Gastroesophageal sphincter (tissue), 4 donors: ENCODE measurements around the gene SMLR1. TPM values are rescaled to one million over a fixed set of nuclear protein-coding genes. Genes with fewer than 3 reads are reported as not detected.

Source experiments
- ATAC-seq: fragments of 150-250 bp; one replicate; pipeline ENCODE4 v1.9.1; 2016; ENCODE audit warnings: mild to moderate bottlenecking, moderate library complexity
- H3K27ac ChIP-seq, 4 donors: fragments of 200-600 bp; sonication (generic) in 3 of 4; 1 replicate in 3 of 4; 2 replicates in 1 of 4; pipeline ENCODE4 v1.5.1; 2016 to 2019
- H3K27me3 ChIP-seq: fragments of 200-600 bp; sonication (generic); one replicate; pipeline ENCODE4 v1.5.1; 2019
- H3K36me3 ChIP-seq, 2 donors: fragments of 200-600 bp; sonication (generic); one replicate each; pipeline ENCODE4 v1.5.1; 2019; ENCODE audit warnings: control low read depth in 1 of 2
- H3K4me1 ChIP-seq, 3 donors: fragments of 200-600 bp; sonication (generic); 1 replicate in 2 of 3; 2 replicates in 1 of 3; pipeline ENCODE4 v1.5.1; 2016 to 2019; ENCODE audit warnings: control low read depth in 2 of 3
- H3K4me3 ChIP-seq, 2 donors: fragments of 200-600 bp; sonication (generic); one replicate each; pipeline ENCODE4 v1.5.1; 2019; ENCODE audit warnings: mild to moderate bottlenecking in 1 of 2, moderate library complexity in 1 of 2
- H3K9me3 ChIP-seq, 3 donors: fragments of 200-600 bp; sonication (generic); one replicate each; pipeline ENCODE4 v1.5.1; 2017 to 2019; ENCODE audit warnings: control low read depth in 2 of 3
- EP300 ChIP-seq: sonication (generic); formaldehyde crosslinking; IDR thresholded peaks from one replicate; pipeline ENCODE4 v1.6.1; 2017; ENCODE audit warnings: antibody characterized with exemption, mild to moderate bottlenecking
- POLR2A ChIP-seq, 2 donors: fragments of 450-650 bp; IDR thresholded peaks; one replicate each; pipeline ENCODE4 v1.6.1; 2017; ENCODE audit warnings: antibody characterized with exemption in 2 of 2, mild to moderate bottlenecking in 2 of 2, moderate library complexity in 1 of 2
- POLR2AphosphoS5 ChIP-seq: sonication (generic); formaldehyde crosslinking; IDR thresholded peaks from one replicate; pipeline ENCODE4 v1.6.1; 2017; ENCODE audit warnings: antibody characterized with exemption
- WGBS, 2 donors: methylation state at CpG; one replicate each; pipeline ENCODE4 v1.1.5; 2018; ENCODE audit warnings: low coverage in 1 of 2; 5-methylcytosine and 5-hydroxymethylcytosine counted together
- total RNA-seq, 4 donors: library from RNA; depleted of rRNA; stranded (reverse); fragments of >200 nt; gene quantifications; one replicate each; pipeline ENCODE4 v1.1.0, GENCODE V29; 2016
- TF ChIP-seq, protein P1 (sequence below), 4 experiments: fragments of 200-600 bp in 2 of 4; fragments of 450-650 bp in 2 of 4; sonication (generic) in 1 of 4; IDR thresholded peaks; one replicate each; pipeline ENCODE4 v1.5.1; 2017 to 2019; ENCODE audit warnings: antibody characterized with exemption in 4 of 4, mild to moderate bottlenecking in 2 of 4, moderate library complexity in 2 of 4

The SMLR1 gene
- total RNA-seq, 4 donors from 2014 or later = not detected

DNA sequence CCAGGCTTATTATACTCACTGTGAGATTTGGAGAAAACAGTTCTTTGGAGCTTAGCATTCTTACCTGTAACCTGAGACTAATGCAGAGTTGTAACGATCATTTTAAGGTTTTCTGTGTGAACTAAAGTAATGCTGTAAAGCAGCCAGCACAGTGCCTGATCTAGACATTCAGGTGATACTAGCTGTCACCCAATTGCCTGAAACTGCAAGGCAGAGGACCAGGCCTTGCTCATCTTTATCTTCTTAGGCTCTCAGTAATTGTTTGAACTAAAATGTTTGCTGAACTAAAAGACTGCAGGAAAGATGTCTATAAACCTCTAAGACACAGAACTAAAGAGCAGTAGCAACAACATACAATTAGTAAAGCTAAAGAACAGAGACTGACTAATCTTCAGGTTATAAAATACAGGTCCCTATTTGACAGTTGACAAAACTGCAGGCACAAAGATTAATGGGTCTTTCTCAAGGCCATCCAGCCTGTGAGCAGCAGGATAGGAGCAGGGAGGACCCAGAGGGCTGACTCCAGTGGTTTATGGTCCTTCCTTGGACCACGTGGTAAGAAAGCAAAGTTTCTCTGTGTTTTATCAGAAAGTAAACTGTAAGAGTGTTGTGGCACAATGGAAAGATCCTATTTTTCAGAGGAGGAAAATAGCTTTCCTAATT lies 31.4 kb downstream of the SMLR1 start:
- Histone ChIP-seq H3K27ac (no peak overlapping the region), H3K4me3 (no peak overlapping the region), H3K9me3 (no peaks in the 10 kb centered on the region), H3K27me3 (no peaks in the 10 kb centered on the region), H3K4me1 (no peaks in the 10 kb centered on the region), H3K36me3 (peaks cover 0 to 76% of the 10 kb centered on the region in 2 donors)
- no peak for ATAC-seq
- TF ChIP-seq POLR2AphosphoS5 (no peak), POLR2A (IDR thresholded peaks at IDR 0.05) (no peak), EP300 (no peak)
- TF ChIP-seq, protein P1, sequence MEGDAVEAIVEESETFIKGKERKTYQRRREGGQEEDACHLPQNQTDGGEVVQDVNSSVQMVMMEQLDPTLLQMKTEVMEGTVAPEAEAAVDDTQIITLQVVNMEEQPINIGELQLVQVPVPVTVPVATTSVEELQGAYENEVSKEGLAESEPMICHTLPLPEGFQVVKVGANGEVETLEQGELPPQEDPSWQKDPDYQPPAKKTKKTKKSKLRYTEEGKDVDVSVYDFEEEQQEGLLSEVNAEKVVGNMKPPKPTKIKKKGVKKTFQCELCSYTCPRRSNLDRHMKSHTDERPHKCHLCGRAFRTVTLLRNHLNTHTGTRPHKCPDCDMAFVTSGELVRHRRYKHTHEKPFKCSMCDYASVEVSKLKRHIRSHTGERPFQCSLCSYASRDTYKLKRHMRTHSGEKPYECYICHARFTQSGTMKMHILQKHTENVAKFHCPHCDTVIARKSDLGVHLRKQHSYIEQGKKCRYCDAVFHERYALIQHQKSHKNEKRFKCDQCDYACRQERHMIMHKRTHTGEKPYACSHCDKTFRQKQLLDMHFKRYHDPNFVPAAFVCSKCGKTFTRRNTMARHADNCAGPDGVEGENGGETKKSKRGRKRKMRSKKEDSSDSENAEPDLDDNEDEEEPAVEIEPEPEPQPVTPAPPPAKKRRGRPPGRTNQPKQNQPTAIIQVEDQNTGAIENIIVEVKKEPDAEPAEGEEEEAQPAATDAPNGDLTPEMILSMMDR (IDR thresholded peaks at IDR 0.05) = no peak
- 40% methylated on average over 2 of the region's 2 CpGs; no CpG with 5 or more reads in 1 of the 2 donors for WGBS, 2 donors

- Histone ChIP-seq H3K36me3 (peaks cover 0 to 81% of the 10 kb centered on the region in 2 donors), H3K4me1 (no peaks in the 10 kb centered on the region), H3K27me3 (no peaks in the 10 kb centered on the region), H3K9me3 (no peaks in the 10 kb centered on the region), H3K27ac (no peak overlapping the region), H3K4me3 (no peak overlapping the region)
- WGBS, 2 donors = 84 to 88% methylated on average over 7 to 11 of the region's 11 CpGs
- ATAC-seq = no peak
- TF ChIP-seq EP300 (no peak), POLR2A (IDR thresholded peaks at IDR 0.05) (no peak), POLR2AphosphoS5 (no peak)
- TF ChIP-seq, protein P1 (IDR thresholded peaks at IDR 0.05) = no peak
These were observed 32.1 kb downstream of the SMLR1 start for GRCh38 chr6:130859161-130859867.

- no peak overlapping the region for H3K4me3 ChIP-seq
- WGBS, 2 donors = 71 to 83% methylated on average over 1 to 2 of the region's 2 CpGs
- H3K36me3 ChIP-seq = peaks cover 6 to 88% of the 10 kb centered on the region in 2 donors
- no peaks in the 10 kb centered on the region for H3K4me1 ChIP-seq
- no peak for ATAC-seq
- H3K9me3 ChIP-seq = no peaks in the 10 kb centered on the region
- no peak overlapping the region for H3K27ac ChIP-seq
- TF ChIP-seq EP300 = no peak
- TF ChIP-seq, protein P1 (IDR thresholded peaks at IDR 0.05) = no peak
- no peak for TF ChIP-seq POLR2AphosphoS5
- TF ChIP-seq POLR2A (IDR thresholded peaks at IDR 0.05) = no peak
- H3K27me3 ChIP-seq = no peaks in the 10 kb centered on the region
These were observed 35.2 kb downstream of the SMLR1 start for GRCh38 chr6:130862370-130862769.

GRCh38 chr6:130863415-130864230 lies 36.4 kb downstream of the SMLR1 start:
- Histone ChIP-seq H3K36me3 (peaks cover 6 to 78% of the 10 kb centered on the region in 2 donors), H3K4me1 (no peaks in the 10 kb centered on the region), H3K4me3 (no peak overlapping the region), H3K27me3 (no peaks in the 10 kb centered on the region), H3K9me3 (no peaks in the 10 kb centered on the region), H3K27ac (no peak overlapping the region)
- ATAC-seq = no peak
- 84 to 90% methylated on average over 3 to 4 of the region's 4 CpGs for WGBS, 2 donors
- TF ChIP-seq POLR2AphosphoS5 (no peak), POLR2A (IDR thresholded peaks at IDR 0.05) (no peak), EP300 (no peak)
- TF ChIP-seq, protein P1 (IDR thresholded peaks at IDR 0.05) = no peak
